CD4-positive, alpha-beta T cell treated with Interleukin-1 beta for 1 hour (primary cell): ENCODE measurements around the gene RXFP1.
"Not testable (repeated sequence)": the region's sequence is repeated elsewhere in the genome, so short reads cannot be mapped to it uniquely, and the experiment has no call there.

Experiments used
- DNase-seq, 2 donors: peaks; one replicate each; pipeline ENCODE4 v3.0.0-alpha.2; 2020 to 2022

Gene RXFP1

GRCh38 chr4:158621729-158622128 lies 100.0 kb downstream of the RXFP1 start:
- no peak for DNase-seq

GRCh38 chr4:158622251-158622650 lies 100.6 kb downstream of the RXFP1 start:
- no peak for DNase-seq

- peak in 1 of 2 donors; percentile 24 for DNase-seq
Observed at GRCh38 chr4:158624889-158625478, 103.3 kb downstream of the RXFP1 start.

GRCh38 chr4:158625544-158625943 lies 103.9 kb downstream of the RXFP1 start:
- no peak for DNase-seq

- DNase-seq, result no peak
Observed at GRCh38 chr4:158630893-158631292, 109.2 kb downstream of the RXFP1 start.

- DNase-seq, result no peak
Observed at GRCh38 chr4:158636619-158637018, 114.9 kb downstream of the RXFP1 start.

GRCh38 chr4:158644356-158644755 lies 122.7 kb downstream of the RXFP1 start:
- DNase-seq, result no peak

GRCh38 chr4:158644760-158645159 lies 123.1 kb downstream of the RXFP1 start:
- DNase-seq, result no peak

GRCh38 chr4:158649111-158649680 lies 127.5 kb downstream of the RXFP1 start:
- DNase-seq, result no peak

GRCh38 chr4:158652920-158653319 lies 131.2 kb downstream of the RXFP1 start:
- DNase-seq, result no peak

GRCh38 chr4:158656439-158656838 lies 134.8 kb downstream of the RXFP1 start:
- no peak for DNase-seq

- no peak for DNase-seq
Observed at GRCh38 chr4:158657291-158657690, 135.6 kb downstream of the RXFP1 start.

GRCh38 chr4:158663255-158663654 lies 141.6 kb downstream of the RXFP1 start:
- DNase-seq, result peak in 1 of 2 donors; percentile 12

- not testable (repeated sequence) for DNase-seq
Observed at GRCh38 chr4:158663707-158664625, 142.3 kb downstream of the RXFP1 start.

- no peak for DNase-seq
Observed at GRCh38 chr4:158664806-158665205, 143.1 kb downstream of the RXFP1 start.

GRCh38 chr4:158666892-158667291 lies 145.2 kb downstream of the RXFP1 start:
- DNase-seq, result no peak

- peak in 1 of 2 donors; percentile 38 for DNase-seq
Observed at GRCh38 chr4:158667651-158668198, 146.0 kb downstream of the RXFP1 start.

- no peak for DNase-seq
Observed at GRCh38 chr4:158669310-158669709, 147.6 kb downstream of the RXFP1 start.

GRCh38 chr4:158670975-158671664 lies 149.4 kb downstream of the RXFP1 start:
- peak; percentile 48 to 60 for DNase-seq

GRCh38 chr4:158671665-158671914 lies 149.9 kb downstream of the RXFP1 start, which contains the start of gene C4orf46:
TSS of gene C4orf46 (minus strand) at chr4:158671887. CDS start at chr4:158671801, 86 bp downstream.
- no peak for DNase-seq

- peak; percentile 99 for DNase-seq
Observed at GRCh38 chr4:158671915-158672806, 150.5 kb downstream of the RXFP1 start, which contains the start of gene ETFDH. TSS of gene ETFDH (plus strand) at chr4:158672296. CDS start at chr4:158672457, 161 bp downstream.

- no peak for DNase-seq
Observed at GRCh38 chr4:158673633-158674032, 152.0 kb downstream of the RXFP1 start.
